Left cardiac atrium (tissue), 4 donors: Measurements from ENCODE around the gene KCNQ1OT1. TPM values are rescaled to one million over a fixed set of nuclear protein-coding genes. Genes with fewer than 3 reads are reported as not detected.

ENCODE experiments used
- ATAC-seq, 2 donors: fragments of 200-7000 bp; cut with Tn5 transposase; one replicate each; pipeline ENCODE4 v1.9.1; 2020; ENCODE audit warnings: mild to moderate bottlenecking in 2 of 2, moderate library complexity in 2 of 2
- DNase-seq: peaks from one replicate; pipeline ENCODE4 v3.0.0-alpha.2; 2020
- intact Hi-C, 2 donors: fragments of 100-400 bp; cut with DNase I; formaldehyde crosslinking; loops; one replicate each; pipeline versions ENCODE4 v1.14.1 to v1.15.1; 2022 to 2023
- total RNA-seq, 2 donors: library from RNA; stranded (reverse); fragmentation: NEBNext Ultra II Directional; extraction: Animal tissue kit (Norgen Biotek cat#: 25700); gene quantifications; one replicate each; pipeline ENCODE4 v1.2.1, GENCODE V29; 2021
- donor health status: DM: no; HTN: yes; CAD: no.
- donor health status: DM: no; HTN: yes; CAD: no; lungs with severe emphysema.
- donor health status: DM: yes; HTN: yes; CAD: no.
- donor health status: Dilated cardiomyopathy.

The KCNQ1OT1 gene
- total RNA-seq, 2 donors from 2014 or later, result 0.59 to 0.81 TPM

- intact Hi-C loops, result loop anchor here in 1 of 2 donors (10.0 kb wide), 1 partner anchor 113 kb away; no protein-coding TSS in a partner anchor
- DNase-seq (peak; percentile 19), ATAC-seq (peak; percentile 22 to 28)
Observed at GRCh38 chr11:2561696-2562581, 137.9 kb downstream of the KCNQ1OT1 start.

- ATAC-seq (no peak), DNase-seq (peak; percentile 18)
- intact Hi-C loops, result loop anchor here in 1 of 2 donors (10.0 kb wide), 2 partner anchors 65 to 115 kb away; no protein-coding TSS in a partner anchor
Observed at GRCh38 chr11:2559527-2560311, 140.1 kb downstream of the KCNQ1OT1 start.

- intact Hi-C loops, result loop anchor here in 1 of 2 donors (10.0 kb wide), 1 partner anchor 66 kb away; no protein-coding TSS in a partner anchor
- DNase-seq (peak; percentile 18), ATAC-seq (no peak)
Observed at GRCh38 chr11:2558861-2559526, 140.8 kb downstream of the KCNQ1OT1 start.

- DNase-seq, result peak; percentile 1
- intact Hi-C loops, result loop anchor here in 1 of 2 donors (10.0 kb wide), 1 partner anchor 66 kb away; no protein-coding TSS in a partner anchor
Observed at GRCh38 chr11:2558397-2558796, 141.4 kb downstream of the KCNQ1OT1 start.

More at GRCh38 chr11:2558397-2558796, 141.4 kb downstream of the KCNQ1OT1 start:
- ATAC-seq, result no peak

Other genes with a start within 250 kb of the KCNQ1OT1 start
- 10 to 100 TPM; 23.3 to 44.2 TPM for gene CDKN1C, start 185.8 kb upstream of the KCNQ1OT1 start, total RNA-seq
- gene PHLDA2, start 229.4 kb upstream of the KCNQ1OT1 start, total RNA-seq, result 1 to 10 TPM; 2.2 to 3.4 TPM